ENCODE results near the gene IP6K2.

- TF ChIP-seq EZH2 (IDR thresholded peaks at IDR 0.05; ENCODE audit: insufficient read depth, poor library complexity, severe bottlenecking) = no peak
- no peak for TF ChIP-seq EZH2phosphoT487 (IDR thresholded peaks at IDR 0.05; ENCODE audit: insufficient read depth, low read depth)
Measured at GRCh38 chr3:48655606-48656005, 61.4 kb downstream of the IP6K2 start.
